Type B pancreatic cell (in vitro differentiated cells): ENCODE data around the gene MKKS. TPM values are rescaled to one million over a fixed set of nuclear protein-coding genes. Genes with fewer than 3 reads are reported as not detected.

Experiments used
- DNase-seq: peaks from one replicate; pipeline ENCODE4 v3.0.0; 2021; ENCODE audit warnings: mixed read lengths; ENCODE audit not compliant: unreplicated experiment; ENCODE audit errors: extremely low spot score
- H3K27ac Mint-ChIP-seq: 2 replicates; pipeline ENCODE4 v1.8.0; 2021; ENCODE audit warnings: mild to moderate bottlenecking, mixed read lengths
- H3K27me3 Mint-ChIP-seq: 2 replicates; pipeline ENCODE4 v1.8.0; 2021; ENCODE audit warnings: mixed read lengths
- H3K36me3 Mint-ChIP-seq: 2 replicates; pipeline ENCODE4 v1.8.0; 2021; ENCODE audit warnings: mixed read lengths
- H3K4me1 Mint-ChIP-seq: one replicate; pipeline ENCODE4 v1.8.0; 2021; ENCODE audit warnings: mixed read lengths; ENCODE audit not compliant: unreplicated experiment
- H3K4me3 Mint-ChIP-seq: 2 replicates; pipeline ENCODE4 v1.8.0; 2021; ENCODE audit warnings: mild to moderate bottlenecking, mixed read lengths
- H3K9me3 Mint-ChIP-seq: 2 replicates; pipeline ENCODE4 v1.8.0; 2021; ENCODE audit warnings: mixed read lengths
- total RNA-seq: library from RNA; stranded (reverse); gene quantifications from 2 replicates; pipeline ENCODE4 v1.2.1, GENCODE V29; 2021; ENCODE audit warnings: low replicate concordance
- TF ChIP-seq, protein P1 (sequence below): fragments of 200-600 bp; sonication (generic); conservative IDR thresholded peaks from 2 replicates; pipeline ENCODE4 v1.5.0; 2021; ENCODE audit warnings: antibody characterized with exemption, mild to moderate bottlenecking

The MKKS gene
- total RNA-seq, 1 donor from 2014 or later, result 19.9 TPM

DNA sequence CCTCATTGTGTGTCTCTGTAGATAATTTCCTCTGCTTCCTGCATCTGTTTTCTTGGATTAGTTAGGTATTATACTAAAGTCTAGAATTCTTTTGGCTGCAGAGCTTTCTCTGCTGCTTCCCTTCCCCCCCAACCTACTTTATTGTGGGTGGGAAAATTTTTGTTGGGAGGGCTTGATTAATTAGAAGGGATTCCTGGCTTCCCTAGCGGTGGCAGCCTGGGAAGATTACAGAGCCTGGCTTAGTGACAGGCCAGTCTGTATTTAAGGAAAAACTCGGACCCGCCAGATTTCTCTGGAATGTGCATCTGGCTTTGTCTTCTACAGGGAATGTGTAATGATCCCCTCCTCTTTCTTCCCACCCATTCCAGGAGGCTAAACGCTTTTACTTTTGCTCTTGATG, 32.3 kb upstream of the MKKS start:
- Mint-ChIP-seq H3K27ac (no peak overlapping the region), H3K27me3 (no peaks in the 10 kb centered on the region), H3K36me3 (peaks cover 23% of the 10 kb centered on the region), H3K4me1 (peaks cover 30% of the 10 kb centered on the region), H3K9me3 (peaks cover 10% of the 10 kb centered on the region), H3K4me3 (no peak overlapping the region)
- TF ChIP-seq, protein P1, sequence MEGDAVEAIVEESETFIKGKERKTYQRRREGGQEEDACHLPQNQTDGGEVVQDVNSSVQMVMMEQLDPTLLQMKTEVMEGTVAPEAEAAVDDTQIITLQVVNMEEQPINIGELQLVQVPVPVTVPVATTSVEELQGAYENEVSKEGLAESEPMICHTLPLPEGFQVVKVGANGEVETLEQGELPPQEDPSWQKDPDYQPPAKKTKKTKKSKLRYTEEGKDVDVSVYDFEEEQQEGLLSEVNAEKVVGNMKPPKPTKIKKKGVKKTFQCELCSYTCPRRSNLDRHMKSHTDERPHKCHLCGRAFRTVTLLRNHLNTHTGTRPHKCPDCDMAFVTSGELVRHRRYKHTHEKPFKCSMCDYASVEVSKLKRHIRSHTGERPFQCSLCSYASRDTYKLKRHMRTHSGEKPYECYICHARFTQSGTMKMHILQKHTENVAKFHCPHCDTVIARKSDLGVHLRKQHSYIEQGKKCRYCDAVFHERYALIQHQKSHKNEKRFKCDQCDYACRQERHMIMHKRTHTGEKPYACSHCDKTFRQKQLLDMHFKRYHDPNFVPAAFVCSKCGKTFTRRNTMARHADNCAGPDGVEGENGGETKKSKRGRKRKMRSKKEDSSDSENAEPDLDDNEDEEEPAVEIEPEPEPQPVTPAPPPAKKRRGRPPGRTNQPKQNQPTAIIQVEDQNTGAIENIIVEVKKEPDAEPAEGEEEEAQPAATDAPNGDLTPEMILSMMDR, result no peak
- no peak for DNase-seq

- no peak overlapping the region for H3K27ac Mint-ChIP-seq
- H3K27me3 Mint-ChIP-seq, result no peaks in the 10 kb centered on the region
- H3K4me1 Mint-ChIP-seq, result peaks cover 25% of the 10 kb centered on the region
- H3K9me3 Mint-ChIP-seq, result peaks cover 10% of the 10 kb centered on the region
- TF ChIP-seq, protein P1, result no peak
- DNase-seq, result no peak
- no peak overlapping the region for H3K4me3 Mint-ChIP-seq
- H3K36me3 Mint-ChIP-seq, result peaks cover 26% of the 10 kb centered on the region
Observed at GRCh38 chr20:10465135-10465534, 31.1 kb upstream of the MKKS start.

DNA sequence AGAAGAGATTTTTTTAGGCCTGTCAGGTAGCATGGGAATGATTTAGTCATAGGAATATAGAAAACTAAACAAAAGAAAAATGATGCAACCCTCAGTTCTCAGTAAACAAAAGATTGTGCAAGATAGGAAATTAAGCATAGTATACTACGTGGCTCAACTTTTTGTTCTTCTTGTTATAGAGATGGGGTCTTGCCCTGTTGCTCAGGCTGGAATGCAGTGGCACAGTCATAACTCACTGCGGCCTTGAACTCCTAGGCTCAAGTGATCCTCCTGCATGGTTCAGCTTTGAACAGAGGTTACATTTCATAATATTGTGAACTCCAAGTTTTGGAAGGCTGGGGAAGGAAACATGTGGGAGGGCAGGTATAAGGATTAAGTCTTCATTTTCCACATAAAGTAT, 29.6 kb upstream of the MKKS start:
- TF ChIP-seq, protein P1, result no peak
- Mint-ChIP-seq H3K27me3 (no peaks in the 10 kb centered on the region), H3K4me1 (peaks cover 17% of the 10 kb centered on the region), H3K4me3 (no peak overlapping the region), H3K27ac (no peak overlapping the region), H3K9me3 (peaks cover 13% of the 10 kb centered on the region), H3K36me3 (peaks cover 32% of the 10 kb centered on the region)
- no peak for DNase-seq

- TF ChIP-seq, protein P1, result no peak
- Mint-ChIP-seq H3K4me3 (no peak overlapping the region), H3K27me3 (no peaks in the 10 kb centered on the region), H3K36me3 (peaks cover 35% of the 10 kb centered on the region), H3K9me3 (peaks cover 17% of the 10 kb centered on the region), H3K27ac (no peak overlapping the region), H3K4me1 (peaks cover 8% of the 10 kb centered on the region)
- no peak for DNase-seq
Observed at GRCh38 chr20:10462516-10462915, 28.5 kb upstream of the MKKS start.

GRCh38 chr20:10461495-10461894, 27.5 kb upstream of the MKKS start:
- TF ChIP-seq, protein P1, result no peak
- no peak overlapping the region for H3K27ac Mint-ChIP-seq
- no peak overlapping the region for H3K4me3 Mint-ChIP-seq
- H3K27me3 Mint-ChIP-seq, result no peaks in the 10 kb centered on the region
- no peak for DNase-seq
- peaks cover 5% of the 10 kb centered on the region for H3K4me1 Mint-ChIP-seq
- H3K9me3 Mint-ChIP-seq, result peaks cover 23% of the 10 kb centered on the region
- peaks cover 38% of the 10 kb centered on the region for H3K36me3 Mint-ChIP-seq
